Endothelial cell of umbilical vein (primary cell): ENCODE measurements around the gene JADE1. TPM values are rescaled to one million over a fixed set of nuclear protein-coding genes. Genes with fewer than 3 reads are reported as not detected.

Source experiments
- BruUV-seq: library from RNA; stranded (reverse); fragments of 400-500 nt; replicated peaks from 2 replicates; lab custom pipeline; 2021; lab: Mats Ljungman, UMichigan
- CTCF ChIA-PET: fragments of 300-600, 350-600 bp; sonication (Branson Sonifier 250); formaldehyde crosslinking; loops from one replicate; lab custom pipeline; 2021; ENCODE audit warnings: antibody characterized with exemption, inconsistent platforms; lab: Charles Lee
- POLR2A ChIA-PET: fragments of 300-600, 350-600 bp; sonication (Branson Sonifier 250); formaldehyde crosslinking; loops from one replicate; lab custom pipeline; 2021; ENCODE audit warnings: antibody characterized with exemption, inconsistent platforms; lab: Charles Lee
- DNase-seq: peaks from one replicate; pipeline ENCODE4 v3.0.0-alpha.2; 2011; ENCODE audit warnings: low read depth, low spot score
- FAIRE-seq: peaks from 2 replicates; lab custom pipeline; 2011; peaks lifted over from hg19 to GRCh38; lab: Jason Lieb, UNC
- H2AFZ ChIP-seq: 2 replicates; pipeline ENCODE4 v1.6.0; 2012; ENCODE audit warnings: low read depth, low read length, control low read depth, inconsistent platforms
- H3K27ac ChIP-seq: 2 replicates; pipeline ENCODE4 v1.5.1; 2011; ENCODE audit warnings: low read depth, mild to moderate bottlenecking, control low read depth, low read length, moderate library complexity; ENCODE audit not compliant: insufficient read depth
- H3K27me3 ChIP-seq, 2 experiments: 2 replicates each; pipeline versions ENCODE4 v1.6.0 to v1.6.1; 2011; ENCODE audit warnings: low read length in 2 of 2, mixed read lengths in 1 of 2; ENCODE audit not compliant: control insufficient read depth in 2 of 2, insufficient read depth in 2 of 2
- H3K36me3 ChIP-seq, 2 experiments: 2 replicates in 1 of 2; 3 replicates in 1 of 2; pipeline ENCODE4 v1.5.1; 2011; ENCODE audit warnings: low read length in 2 of 2, mild to moderate bottlenecking in 1 of 2, moderate library complexity in 1 of 2; ENCODE audit not compliant: control insufficient read depth in 2 of 2, insufficient read depth in 2 of 2; ENCODE audit errors: extremely low read depth in 1 of 2
- H3K4me1 ChIP-seq: 3 replicates; pipeline ENCODE4 v1.5.1; 2011; ENCODE audit warnings: mild to moderate bottlenecking, low read length; ENCODE audit not compliant: control insufficient read depth, insufficient read depth; ENCODE audit errors: extremely low read depth
- H3K4me2 ChIP-seq: 2 replicates; pipeline ENCODE4 v1.6.1; 2011; ENCODE audit warnings: low read length, control low read depth, mixed read lengths; ENCODE audit not compliant: insufficient read depth
- H3K4me3 ChIP-seq, 3 experiments: fragments of 200-600 bp in 1 of 3; sonication (generic), shearing (Covaris generic) in 1 of 3; replicated peaks in 1 of 3; 2 replicates each; pipeline ENCODE4 v1.5.1; 2011 to 2016; ENCODE audit warnings: control low read depth in 3 of 3, low read length in 3 of 3, mild to moderate bottlenecking in 2 of 3, inconsistent platforms in 1 of 3, low read depth in 1 of 3, moderate library complexity in 1 of 3; ENCODE audit not compliant: insufficient read depth in 1 of 3
- H3K79me2 ChIP-seq: 2 replicates; pipeline ENCODE4 v1.6.0; 2012; ENCODE audit warnings: low read length, inconsistent platforms; ENCODE audit not compliant: control insufficient read depth, insufficient read depth
- H3K9ac ChIP-seq: replicated peaks from 2 replicates; pipeline ENCODE3; 2011; ENCODE audit warnings: low read length, control low read depth; ENCODE audit not compliant: insufficient read depth; ENCODE audit errors: extremely low read depth
- H3K9me1 ChIP-seq: replicated peaks from 3 replicates; pipeline ENCODE4 v1.6.0; 2011; ENCODE audit warnings: mild to moderate bottlenecking, low read length; ENCODE audit not compliant: control insufficient read depth, insufficient read depth; ENCODE audit errors: extremely low read depth
- H3K9me3 ChIP-seq: replicated peaks from 2 replicates; pipeline ENCODE4 v1.5.1; 2012; ENCODE audit warnings: low read length, inconsistent platforms; ENCODE audit not compliant: control insufficient read depth, insufficient read depth
- H4K20me1 ChIP-seq: replicated peaks from 2 replicates; pipeline ENCODE3; 2011; ENCODE audit warnings: mild to moderate bottlenecking, low read length; ENCODE audit not compliant: control insufficient read depth, insufficient read depth; ENCODE audit errors: extremely low read depth
- EZH2 ChIP-seq: IDR thresholded peaks from 2 replicates; pipeline ENCODE4 v1.6.1; 2012; ENCODE audit warnings: borderline replicate concordance, low read depth, mild to moderate bottlenecking, moderate library complexity, low read length, inconsistent platforms; ENCODE audit not compliant: severe bottlenecking
- FOS ChIP-seq: IDR thresholded peaks from 2 replicates; pipeline ENCODE4 v1.6.1; 2011; ENCODE audit warnings: mild to moderate bottlenecking, low read length, moderate library complexity, borderline replicate concordance; ENCODE audit not compliant: insufficient read depth
- JUN ChIP-seq: IDR thresholded peaks from 2 replicates; pipeline ENCODE4 v1.6.1; 2011; ENCODE audit warnings: borderline replicate concordance, low read depth; ENCODE audit not compliant: insufficient read length, insufficient read depth
- MYC ChIP-seq: IDR thresholded peaks from one replicate; pipeline ENCODE4 v1.6.1; 2011; ENCODE audit warnings: mild to moderate bottlenecking, low read depth, low read length
- POLR2A ChIP-seq: IDR thresholded peaks from 2 replicates; pipeline ENCODE4 v1.6.1; 2012; ENCODE audit warnings: low read depth, mild to moderate bottlenecking, control low read depth, low read length
- POLR2AphosphoS5 ChIP-seq: IDR thresholded peaks from 2 replicates; pipeline ENCODE4 v1.6.1; 2012; ENCODE audit warnings: low read depth, mild to moderate bottlenecking, control low read depth, low read length, moderate library complexity; ENCODE audit not compliant: insufficient read depth
- dilution Hi-C: fragments of 300-500 bp; cut with MboI; formaldehyde crosslinking; loops from one replicate; pipeline ENCODE4 v1.15.0; 2019; ENCODE audit warnings: low sequenced_read_pairs; ENCODE audit not compliant: extremely low pct_ligation_motif_present
- intact Hi-C: fragments of 100-400 bp; cut with micrococcal nuclease; formaldehyde crosslinking; loops from one replicate; pipeline ENCODE4 v1.10.0; 2022
- polyA plus RNA-seq, 4 experiments: library from polyadenylated mRNA; depleted of rRNA in 3 of 4; stranded (reverse) in 3 of 4; unstranded in 1 of 4; fragments of >200 nt; gene quantifications; 2 replicates each; pipeline versions ENCODE4 v1.2.1 to v1.2.3, GENCODE V29; 2011 to 2012; ENCODE audit warnings: missing spikeins in 1 of 4
- total RNA-seq: library from RNA; stranded (reverse); gene quantifications from 2 replicates; pipeline ENCODE4 v1.2.3, GENCODE V29; 2021
- TF ChIP-seq, protein P1 (sequence below): IDR thresholded peaks from 2 replicates; pipeline ENCODE4 v1.6.1; 2011; ENCODE audit not compliant: insufficient read depth, insufficient read length

JADE1 gene
- total and polyA plus RNA-seq, 2 donors (not counting 3 experiments of a cell fraction or from before 2014, with no cell fraction given), result 13.6 to 45.6 TPM

DNA sequence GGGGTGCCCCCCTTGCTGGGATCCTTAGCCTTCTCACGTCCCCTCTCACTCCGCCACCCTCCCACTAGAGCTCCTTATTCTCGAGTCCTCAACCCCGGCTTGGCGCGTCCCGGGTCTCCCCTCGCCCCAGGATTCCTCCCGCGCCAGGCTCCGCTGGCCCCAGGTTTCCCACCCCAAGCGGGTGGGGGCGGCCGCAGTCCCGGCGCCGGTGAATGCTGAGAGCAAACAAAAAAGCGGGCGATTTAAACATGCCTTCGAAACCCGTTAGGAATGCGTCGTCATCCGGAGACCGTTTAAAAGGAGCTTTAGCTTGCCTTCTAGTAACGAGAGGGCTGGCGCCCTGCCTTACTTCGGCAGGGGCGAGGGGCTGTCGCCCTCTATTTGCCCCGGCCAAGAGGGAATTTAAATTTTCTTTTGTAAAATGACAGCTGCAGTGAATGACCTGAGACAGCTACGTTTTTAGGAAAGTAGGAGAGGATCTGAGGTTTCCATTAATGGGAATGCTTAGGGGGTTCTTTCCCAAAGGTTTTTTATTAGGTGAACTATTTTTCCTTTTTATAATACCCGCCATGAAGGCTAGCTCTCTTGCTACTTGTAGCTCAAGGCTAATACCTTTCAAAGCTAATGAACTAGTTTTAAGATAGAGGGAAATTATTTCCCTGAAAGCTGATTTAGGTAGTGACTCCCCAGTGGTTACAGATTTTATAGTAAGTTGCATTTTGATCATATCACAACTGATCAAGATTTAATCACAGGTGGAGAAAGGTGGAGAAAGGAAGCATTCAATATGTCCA lies 3.1 kb downstream of the JADE1 start:
- intact Hi-C loops, result loop anchor here (1.0 to 5.0 kb wide), 7 partner anchors 10 to 750 kb away; partner anchors contain the start of genes LARP1B and SCLT1
- H3K9ac ChIP-seq, result peak overlapping the region; percentile 95
- no peaks in the 10 kb centered on the region for H3K9me1 ChIP-seq
- peak overlapping the region; percentile 77 to 95 (median 94) for H3K4me3 ChIP-seq
- peaks cover 58% of the 10 kb centered on the region for H3K79me2 ChIP-seq
- POLR2A ChIA-PET, result interaction anchor here (0.6 kb wide), 1 partner anchor 10 kb away, joined by 3 read pairs; no protein-coding TSS in a partner anchor
- dilution Hi-C loops, result no loop called here
- CTCF ChIA-PET, result interaction anchor here (0.8 to 2.6 kb wide), 19 partner anchors 11 to 744 kb away, joined by 3 to 28 read pairs (median 5); partner anchors contain the start of gene PGRMC2
- peaks cover 7% of the 10 kb centered on the region for H3K4me1 ChIP-seq
- peak overlapping the region; percentile 98 for H3K4me2 ChIP-seq
- peak overlapping the region; percentile 93 for H3K27ac ChIP-seq
- no peaks in the 10 kb centered on the region for H3K27me3 ChIP-seq
- peak overlapping the region; percentile 66 for H2AFZ ChIP-seq
- FAIRE-seq (peak; percentile 4), DNase-seq (peak; percentile 68)
- peaks cover 0 to 4% of the 10 kb centered on the region in 2 experiments for H3K36me3 ChIP-seq
- no peaks in the 10 kb centered on the region for H3K9me3 ChIP-seq
- TSS peak; percentile 26 for BruUV-seq
- TF ChIP-seq JUN (no peak), POLR2A (no peak), POLR2AphosphoS5 (no peak), EZH2 (no peak), FOS (no peak), MYC (no peak)
- TF ChIP-seq, protein P1, sequence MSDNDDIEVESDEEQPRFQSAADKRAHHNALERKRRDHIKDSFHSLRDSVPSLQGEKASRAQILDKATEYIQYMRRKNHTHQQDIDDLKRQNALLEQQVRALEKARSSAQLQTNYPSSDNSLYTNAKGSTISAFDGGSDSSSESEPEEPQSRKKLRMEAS, result no peak
- no peaks in the 10 kb centered on the region for H4K20me1 ChIP-seq
